ENCODE results near the gene RPL13. TPM values are rescaled to one million over a fixed set of nuclear protein-coding genes. Genes with fewer than 3 reads are reported as not detected.

RPL13 gene
- total and polyA plus RNA-seq, 2 of the 13 experiments (the other 11 are each of a cell fraction or from before 2014, with no cell fraction given), result 2,988 to 4,411 TPM

DNA sequence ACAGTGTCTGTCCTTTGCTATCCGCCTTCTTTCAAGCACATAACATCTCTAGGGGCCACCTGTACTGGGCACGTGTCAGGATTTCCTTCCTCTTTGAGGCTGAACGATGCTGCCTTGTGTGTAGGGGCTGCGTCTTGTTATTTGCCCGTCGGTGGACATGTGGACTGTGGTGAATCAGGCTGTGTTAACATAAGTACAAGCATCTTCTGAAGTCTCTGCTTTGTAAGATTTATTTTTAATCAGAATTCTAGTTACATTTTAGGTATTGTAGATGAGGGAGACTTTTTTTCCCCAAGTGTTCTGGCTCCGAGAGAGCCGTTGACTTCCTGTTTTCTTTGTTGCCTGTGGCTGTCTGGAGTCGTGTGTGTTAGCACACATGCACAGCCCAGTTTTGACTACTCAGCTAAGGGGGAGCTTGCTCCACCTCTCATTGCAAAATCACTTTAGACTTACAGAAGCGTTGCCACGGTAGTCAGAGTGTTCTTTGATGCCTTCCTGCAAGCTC lies 26.2 kb upstream of the RPL13 start:
- no peak overlapping the region for H3K9ac ChIP-seq (ENCODE audit: insufficient read depth, low read depth, low read length)
- in situ Hi-C loops (cut with HindIII; ENCODE audit: extremely low pct_ligation_motif_present, low pct_unique_long_range_greater_than_20kb) (no loop called here), intact Hi-C loops (cut with micrococcal nuclease; ENCODE audit: unreplicated experiment) (no loop called here)
- H3K9me3 ChIP-seq (ENCODE audit: low read length), result no peaks in the 10 kb centered on the region
- FAIRE-seq (no peak), DNase-seq (ENCODE audit: low spot score) (no peak), ATAC-seq (no peak; the same call in 2 of the 3 replicates)
- H3K4me3 ChIP-seq (replicated peaks in 1 of 3; ENCODE audit: insufficient read depth in 1 of 3, low read depth in 2 of 3, low read length in 3 of 3), result no peak overlapping the region
- BruUV-seq (replicated peaks), result no TSS peak
- WGBS (ENCODE audit: low lambda C conversion rate), result 86% methylated on average over 11 of the region's 11 CpGs
- H3K4me2 ChIP-seq (ENCODE audit: low read depth, low read length), result no peak overlapping the region
- POLR2A ChIA-PET, result no interaction called here
- H2AFZ ChIP-seq (ENCODE audit: low read length), result no peak overlapping the region
- H3K36me3 ChIP-seq (replicated peaks in 1 of 2; ENCODE audit: control insufficient read depth in 1 of 2, insufficient read depth in 2 of 2, low read length in 2 of 2), result peaks cover 53 to 71% of the 10 kb centered on the region in 2 experiments
- 0 out of 2 replicates have a peak, but pooled peaks cover 4% of the 10 kb centered on the region for H3K4me1 ChIP-seq (ENCODE audit: insufficient read depth, low read length)
- no peaks in the 10 kb centered on the region for H3K79me2 ChIP-seq (ENCODE audit: insufficient read depth, low read length)
- H3K27me3 ChIP-seq (ENCODE audit: control insufficient read depth in 1 of 2, insufficient read depth in 2 of 2, low read length in 2 of 2), result no peaks in the 10 kb centered on the region
- TF ChIP-seq JUNB (CRISPR knock-in tag; IDR thresholded peaks at IDR 0.05; ENCODE audit: borderline replicate concordance), result no peak
- peak; percentile 19; the same call in 1 of the 2 replicates for TF ChIP-seq CEBPB (IDR thresholded peaks at IDR 0.05; ENCODE audit: borderline replicate concordance, low read depth, low read length)
- H3K27ac ChIP-seq (ENCODE audit: extremely low read length, insufficient read depth, low read length), result no peak overlapping the region
- H4K20me1 ChIP-seq (ENCODE audit: insufficient read depth, low read length), result 0 out of 2 replicates have a peak, but pooled peaks cover 3% of the 10 kb centered on the region
- CTCF ChIA-PET (ENCODE audit: low intra/inter-chr PET ratio, low total read pairs), result no interaction called here

DNA sequence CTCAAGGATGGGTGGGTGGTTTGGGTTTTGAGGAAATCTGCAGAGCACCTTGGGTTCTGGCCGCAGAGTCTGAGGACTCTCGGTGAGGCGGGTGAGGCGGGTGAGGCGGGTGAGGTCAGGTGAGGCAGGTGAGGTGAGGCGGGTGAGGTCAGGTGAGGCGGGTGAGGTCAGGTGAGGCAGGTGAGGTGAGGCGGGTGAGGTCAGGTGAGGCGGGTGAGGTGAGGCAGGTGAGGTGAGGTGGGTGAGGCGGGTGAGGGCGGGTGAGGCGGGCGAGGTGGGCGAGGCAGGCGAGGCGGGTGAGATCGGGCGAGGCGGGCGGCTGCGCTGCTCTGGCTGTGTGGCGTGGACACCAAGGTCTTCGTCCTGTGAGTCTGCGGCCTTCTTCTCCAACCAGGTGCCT lies 24.1 kb upstream of the RPL13 start:
- Histone ChIP-seq H2AFZ (ENCODE audit: low read length) (no peak overlapping the region), H3K4me3 (replicated peaks in 1 of 3; ENCODE audit: insufficient read depth in 1 of 3, low read depth in 2 of 3, low read length in 3 of 3) (no peak overlapping the region), H3K9me3 (ENCODE audit: low read length) (no peaks in the 10 kb centered on the region), H3K79me2 (ENCODE audit: insufficient read depth, low read length) (no peaks in the 10 kb centered on the region), H3K9ac (ENCODE audit: insufficient read depth, low read depth, low read length) (no peak overlapping the region), H3K36me3 (replicated peaks in 1 of 2; ENCODE audit: control insufficient read depth in 1 of 2, insufficient read depth in 2 of 2, low read length in 2 of 2) (peaks cover 44 to 66% of the 10 kb centered on the region in 2 experiments), H4K20me1 (ENCODE audit: insufficient read depth, low read length) (0 out of 2 replicates have a peak, but pooled peaks cover 3% of the 10 kb centered on the region), H3K27ac (ENCODE audit: extremely low read length, insufficient read depth, low read length) (no peak overlapping the region), H3K4me2 (ENCODE audit: low read depth, low read length) (no peak overlapping the region), H3K27me3 (ENCODE audit: control insufficient read depth in 1 of 2, insufficient read depth in 2 of 2, low read length in 2 of 2) (no peaks in the 10 kb centered on the region; a peak in 1 of 5 replicates), H3K4me1 (ENCODE audit: insufficient read depth, low read length) (0 out of 2 replicates have a peak, but pooled peaks cover 4% of the 10 kb centered on the region)
- FAIRE-seq, result no peak
- DNase-seq (ENCODE audit: low spot score), result no peak
- ChIA-PET POLR2A (no interaction called here), CTCF (ENCODE audit: low intra/inter-chr PET ratio, low total read pairs) (no interaction called here)
- intact Hi-C loops (cut with micrococcal nuclease; ENCODE audit: unreplicated experiment) (no loop called here), in situ Hi-C loops (cut with HindIII; ENCODE audit: extremely low pct_ligation_motif_present, low pct_unique_long_range_greater_than_20kb) (no loop called here)
- TF ChIP-seq ZSCAN31 (CRISPR knock-in tag; IDR thresholded peaks at IDR 0.05; ENCODE audit: low read depth) (no peak), HNRNPL (IDR thresholded peaks at IDR 0.05; ENCODE audit: low read depth, low read length) (0 out of 2 replicates have a peak, but pooled peaks have one; percentile 38)
- WGBS (ENCODE audit: low lambda C conversion rate), result 97% methylated on average over 24 of the region's 24 CpGs
- ATAC-seq, result no peak
- BruUV-seq (replicated peaks), result no TSS peak
